ENCODE measurements around the gene C1orf210. TPM values are rescaled to one million over a fixed set of nuclear protein-coding genes. Genes with fewer than 3 reads are reported as not detected.
A peak's percentile ranks its signal among the peaks of the same experiment; 100 is the strongest.

C1orf210 gene
- total and polyA plus RNA-seq, 9 of the 15 experiments (the other 6 are each of a cell fraction or from before 2014, with no cell fraction given) = 0.21 TPM; not detected in 8

- TF ChIP-seq NUFIP1 (IDR thresholded peaks at IDR 0.05; ENCODE audit: partially characterized antibody) (no peak), ZC3H11A (IDR thresholded peaks at IDR 0.05; ENCODE audit: low read depth, low read length) (no peak), TEAD4 (IDR thresholded peaks at IDR 0.05; ENCODE audit: low read length) (no peak), TEAD4 (CRISPR knock-in tag; IDR thresholded peaks at IDR 0.05; ENCODE audit: borderline replicate concordance) (no peak), MCM2 (IDR thresholded peaks at IDR 0.05; ENCODE audit: low read depth) (no peak), CBFB (CRISPR knock-in tag; IDR thresholded peaks at IDR 0.05) (no peak), GATA2 (CRISPR knock-in tag; IDR thresholded peaks at IDR 0.05) (no peak), SMARCB1 (IDR thresholded peaks at IDR 0.05; ENCODE audit: insufficient read length, low read depth) (no peak), BRD9 (IDR thresholded peaks at IDR 0.05; ENCODE audit: low read depth, partially characterized antibody) (no peak), ZBTB7A (IDR thresholded peaks at IDR 0.05; ENCODE audit: borderline replicate concordance, control insufficient read depth, low read depth, low read length) (no peak), MCM5 (IDR thresholded peaks at IDR 0.05; ENCODE audit: low read depth) (no peak), SREBF2 (CRISPR knock-in tag; IDR thresholded peaks at IDR 0.05) (no peak)
These were observed 35.0 kb downstream of the C1orf210 start (continued) for GRCh38 chr1:43250351-43250761.

DNA sequence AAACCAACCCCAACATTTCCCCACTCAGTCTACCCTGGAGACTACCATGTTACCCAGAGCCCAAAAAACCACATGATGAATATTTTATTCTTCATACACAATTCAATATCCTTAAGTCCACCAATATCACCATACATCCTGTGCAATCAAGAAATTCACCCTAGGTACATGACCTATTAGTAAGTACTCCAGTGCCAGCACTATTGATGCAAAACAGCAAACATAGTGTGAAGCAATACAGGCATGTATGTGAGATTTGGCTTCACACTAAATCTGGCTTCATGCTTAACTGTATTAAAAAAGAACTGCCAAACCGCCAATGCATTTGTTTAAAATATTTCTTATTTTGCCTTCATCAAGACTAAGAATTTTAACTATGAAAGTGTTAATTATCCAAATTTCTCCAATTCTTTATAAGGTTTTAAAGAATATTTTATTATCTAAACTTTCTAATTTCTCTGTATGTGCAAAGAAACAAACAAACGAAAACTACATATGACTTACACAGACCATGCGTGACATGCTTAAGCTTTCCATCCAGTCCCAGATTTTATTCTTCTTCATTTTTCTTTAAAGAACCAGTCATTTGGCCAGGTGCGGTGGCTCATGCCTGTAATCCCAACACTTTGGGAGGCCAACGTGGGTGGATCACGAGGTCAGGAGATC lies 38.0 kb downstream of the C1orf210 start:
- Histone ChIP-seq H3K4me2 (ENCODE audit: insufficient read depth, low read length) (no peak overlapping the region), H2AFZ (ENCODE audit: low read depth, low read length) (no peak overlapping the region), H3K4me1 (replicated peaks in 1 of 2; ENCODE audit: control insufficient read depth in 2 of 2, insufficient read depth in 2 of 2, low read length in 2 of 2) (no peaks in the 10 kb centered on the region), H3K27me3 (ENCODE audit: control insufficient read depth in 2 of 2, insufficient read depth in 2 of 2, low read length in 2 of 2) (peaks cover 13 to 23% of the 10 kb centered on the region in 2 experiments), H3K9me3 (replicated peaks; ENCODE audit: control insufficient read depth, insufficient read depth, low read depth, low read length) (no peaks in the 10 kb centered on the region; the same call in 1 of the 2 replicates), H3K9ac (ENCODE audit: insufficient read depth in 1 of 2, low read depth in 2 of 2, low read length in 2 of 2) (no peak overlapping the region), H3K9me1 (ENCODE audit: control insufficient read depth, insufficient read depth, low read length) (no peaks in the 10 kb centered on the region), H3K4me3 (no peak overlapping the region), H3K27ac (ENCODE audit: extremely low read depth, low read depth, low read length) (no peak overlapping the region), H3K36me3 (ENCODE audit: control insufficient read depth, insufficient read depth, low read length) (no peaks in the 10 kb centered on the region), H4K20me1 (replicated peaks; ENCODE audit: control insufficient read depth, insufficient read depth, low read length) (no peaks in the 10 kb centered on the region), H3K79me2 (ENCODE audit: control insufficient read depth, insufficient read depth, low read length) (no peaks in the 10 kb centered on the region)
- TF ChIP-seq, protein P1, sequence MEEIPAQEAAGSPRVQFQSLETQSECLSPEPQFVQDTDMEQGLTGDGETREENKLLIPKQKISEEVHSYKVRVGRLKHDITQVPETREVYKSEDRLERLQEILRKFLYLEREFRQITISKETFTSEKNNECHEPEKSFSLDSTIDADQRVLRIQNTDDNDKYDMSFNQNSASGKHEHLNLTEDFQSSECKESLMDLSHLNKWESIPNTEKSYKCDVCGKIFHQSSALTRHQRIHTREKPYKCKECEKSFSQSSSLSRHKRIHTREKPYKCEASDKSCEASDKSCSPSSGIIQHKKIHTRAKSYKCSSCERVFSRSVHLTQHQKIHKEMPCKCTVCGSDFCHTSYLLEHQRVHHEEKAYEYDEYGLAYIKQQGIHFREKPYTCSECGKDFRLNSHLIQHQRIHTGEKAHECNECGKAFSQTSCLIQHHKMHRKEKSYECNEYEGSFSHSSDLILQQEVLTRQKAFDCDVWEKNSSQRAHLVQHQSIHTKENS (CRISPR knock-in tag; IDR thresholded peaks at IDR 0.05) = no peak
- TF ChIP-seq ZSCAN29 (IDR thresholded peaks at IDR 0.05) (no peak), ZFP36 (IDR thresholded peaks at IDR 0.05; ENCODE audit: low read depth, low read length, partially characterized antibody) (peak; percentile 57), MEF2A (IDR thresholded peaks at IDR 0.05; ENCODE audit: control insufficient read depth, low read depth, low read length) (no peak), YY1 (IDR thresholded peaks at IDR 0.05; ENCODE audit: borderline replicate concordance in 1 of 3, control insufficient read depth in 1 of 3, extremely low read depth in 1 of 3, insufficient read depth in 3 of 3, insufficient read length in 1 of 3, insufficient replicate concordance in 2 of 3, low read depth in 1 of 3, low read length in 2 of 3) (no peak), SMC3 (conservative IDR thresholded peaks at IDR 0.05; ENCODE audit: insufficient read depth, low read depth, low read length) (no peak), MTA1 (IDR thresholded peaks at IDR 0.05; ENCODE audit: borderline replicate concordance) (no peak), ARID1B (IDR thresholded peaks at IDR 0.05) (no peak)
- intact Hi-C loops (cut with micrococcal nuclease) (no loop called here), in situ Hi-C loops (cut with MboI) (no loop called here)
- FAIRE-seq = peak; percentile 6
- no peak for DNase-seq (ENCODE audit: extremely low read depth in 1 of 4, low spot score in 3 of 4)
- ChIA-PET POLR2A (interaction anchor here (1.0 kb wide), 1 partner anchor 305 kb away, joined by 3 read pairs; no protein-coding TSS in a partner anchor), CTCF (ENCODE audit: low intra/inter-chr PET ratio) (no interaction called here)
- 7% methylated on average over 6 of the region's 6 CpGs for WGBS (ENCODE audit: insufficient coverage, low coverage, missing lambda C conversion rate)
- no TSS peak for BruUV-seq (replicated peaks)
- ATAC-seq = no peak
